OCI-LY7 (cell line): Measurements from ENCODE around the gene LPCAT1. TPM values are rescaled to one million over a fixed set of nuclear protein-coding genes. Genes with fewer than 3 reads are reported as not detected.

ENCODE experiments used
- BruUV-seq: library from RNA; stranded (reverse); fragments of 400-500 nt; replicated peaks from 2 replicates; lab custom pipeline; 2021; lab: Mats Ljungman, UMichigan
- CTCF ChIA-PET: fragments of 300-600 bp; sonication (Branson Sonifier 250); formaldehyde crosslinking; loops from one replicate; lab custom pipeline; 2022; ENCODE audit warnings: antibody characterized with exemption; ENCODE audit not compliant: unreplicated experiment; lab: Charles Lee
- POLR2A ChIA-PET: fragments of 300-600 bp; sonication (Branson Sonifier 250); formaldehyde crosslinking; loops from one replicate; lab custom pipeline; 2022; ENCODE audit warnings: antibody characterized with exemption; lab: Charles Lee
- DNase-seq: peaks from one replicate; pipeline ENCODE4 v3.0.0-alpha.2; 2015; ENCODE audit warnings: low spot score
- H2AFZ ChIP-seq: fragments of 200-600 bp; sonication (generic), shearing (Covaris generic); 2 replicates; pipeline ENCODE4 v1.6.1; 2014; ENCODE audit warnings: mild to moderate bottlenecking, antibody characterized with exemption, low read length, moderate library complexity
- H3K27ac ChIP-seq: fragments of 200-600 bp; sonication (generic); 2 replicates; pipeline ENCODE4 v1.5.1; 2014; ENCODE audit warnings: mixed run types, low read depth, mild to moderate bottlenecking, moderate library complexity, low read length, inconsistent platforms; ENCODE audit not compliant: poor library complexity, severe bottlenecking
- H3K36me3 ChIP-seq: fragments of 200-600 bp; sonication (generic); 2 replicates; pipeline ENCODE4 v1.6.1; 2014; ENCODE audit warnings: mild to moderate bottlenecking, antibody characterized with exemption, low read length, moderate library complexity, mixed read lengths; ENCODE audit not compliant: insufficient read depth
- H3K4me1 ChIP-seq: fragments of 200-600 bp; sonication (generic); 2 replicates; pipeline ENCODE4 v1.5.1; 2014; ENCODE audit warnings: mild to moderate bottlenecking, low read length; ENCODE audit not compliant: insufficient read depth, poor library complexity, severe bottlenecking
- H3K4me2 ChIP-seq: fragments of 200-600 bp; sonication (generic); 2 replicates; pipeline ENCODE4 v1.6.1; 2014; ENCODE audit warnings: mild to moderate bottlenecking, low read length
- H3K4me3 ChIP-seq: fragments of 200-600 bp; sonication (generic); 2 replicates; pipeline ENCODE4 v1.5.1; 2014; ENCODE audit warnings: mild to moderate bottlenecking, low read depth, low read length; ENCODE audit not compliant: poor library complexity, severe bottlenecking
- H3K79me2 ChIP-seq: fragments of 200-600 bp; sonication (generic); 2 replicates; pipeline ENCODE4 v1.6.1; 2016; ENCODE audit warnings: low read depth, mild to moderate bottlenecking, low read length, moderate library complexity, mixed read lengths; ENCODE audit not compliant: insufficient read depth
- H3K9me2 ChIP-seq: fragments of 200-600 bp; sonication (generic); 2 replicates; pipeline ENCODE4 v1.6.1; 2016; ENCODE audit warnings: mild to moderate bottlenecking, low read length, mixed read lengths; ENCODE audit not compliant: insufficient read depth
- H3K9me3 ChIP-seq: fragments of 200-600 bp; sonication (generic); 2 replicates; pipeline ENCODE4 v1.6.1; 2014; ENCODE audit warnings: mild to moderate bottlenecking, mixed run types, low read length, mixed read lengths
- H4K20me1 ChIP-seq: fragments of 200-600 bp; sonication (generic); 2 replicates; pipeline ENCODE4 v1.6.1; 2014; ENCODE audit warnings: mild to moderate bottlenecking, antibody characterized with exemption, low read length, moderate library complexity, mixed read lengths; ENCODE audit not compliant: insufficient read depth
- CTCF ChIP-seq: fragments of 200-600 bp; sonication (generic); conservative IDR thresholded peaks from 2 replicates; pipeline ENCODE4 v1.5.1; 2014; ENCODE audit warnings: mild to moderate bottlenecking, antibody characterized with exemption, low read length, moderate library complexity, mixed read lengths
- EZH2phosphoT487 ChIP-seq: fragments of 200-600 bp; sonication (generic); IDR thresholded peaks from 2 replicates; pipeline ENCODE4 v1.6.1; 2018; ENCODE audit warnings: low read depth, borderline replicate concordance, mild to moderate bottlenecking, mixed run types, antibody characterized with exemption, low read length, moderate library complexity, mixed read lengths
- intact Hi-C: fragments of 100-400 bp; cut with micrococcal nuclease; formaldehyde crosslinking; loops from one replicate; pipeline ENCODE4 v1.10.0; 2022; ENCODE audit not compliant: unreplicated experiment
- total RNA-seq, 2 experiments: library from RNA; depleted of rRNA in 1 of 2; stranded (reverse); fragments of >200 nt in 1 of 2; shearing (Covaris generic) in 1 of 2; gene quantifications; 2 replicates each; pipeline ENCODE4 v1.2.3, GENCODE V29; 2014 to 2022

Gene LPCAT1
- total RNA-seq, 2 experiments from 2014 or later: 47.7 to 63.6 TPM

GRCh38 chr5:1472964-1473628 lies 50.7 kb downstream of the LPCAT1 start:
- Histone ChIP-seq H3K4me3 (no peak overlapping the region), H3K27ac (no peak overlapping the region), H3K4me2 (no peak overlapping the region), H4K20me1 (no peaks in the 10 kb centered on the region), H3K9me3 (no peaks in the 10 kb centered on the region), H3K79me2 (no peaks in the 10 kb centered on the region), H3K36me3 (peaks cover 87% of the 10 kb centered on the region), H3K4me1 (no peaks in the 10 kb centered on the region), H2AFZ (no peak overlapping the region), H3K9me2 (no peaks in the 10 kb centered on the region)
- CTCF ChIA-PET: no interaction called here
- DNase-seq: no peak
- no TSS peak for BruUV-seq
- intact Hi-C loops: no loop called here
- TF ChIP-seq CTCF (no peak), EZH2phosphoT487 (no peak)
- POLR2A ChIA-PET: no interaction called here

GRCh38 chr5:1471997-1472963 lies 51.5 kb downstream of the LPCAT1 start:
- CTCF ChIA-PET: no interaction called here
- no peaks in the 10 kb centered on the region for H3K4me1 ChIP-seq
- no peaks in the 10 kb centered on the region for H3K79me2 ChIP-seq
- intact Hi-C loops: no loop called here
- no TSS peak for BruUV-seq
- H3K36me3 ChIP-seq: peaks cover 90% of the 10 kb centered on the region
- POLR2A ChIA-PET: no interaction called here
- no peaks in the 10 kb centered on the region for H4K20me1 ChIP-seq
- no peak for DNase-seq
- no peaks in the 10 kb centered on the region for H3K9me2 ChIP-seq
- H2AFZ ChIP-seq: no peak overlapping the region
- H3K4me2 ChIP-seq: no peak overlapping the region
- H3K9me3 ChIP-seq: no peaks in the 10 kb centered on the region
- no peak overlapping the region for H3K27ac ChIP-seq
- H3K4me3 ChIP-seq: no peak overlapping the region
- TF ChIP-seq CTCF: no peak
- no peak for TF ChIP-seq EZH2phosphoT487
